GM21529 (cell line): ENCODE measurements around the gene CEACAM4.

Experiments used
- ATAC-seq: cut with Tn5 transposase; IDR thresholded peaks from one replicate; pipeline ENCODE4 v1.9.1; 2021; ENCODE audit not compliant: unreplicated experiment

Gene CEACAM4

DNA sequence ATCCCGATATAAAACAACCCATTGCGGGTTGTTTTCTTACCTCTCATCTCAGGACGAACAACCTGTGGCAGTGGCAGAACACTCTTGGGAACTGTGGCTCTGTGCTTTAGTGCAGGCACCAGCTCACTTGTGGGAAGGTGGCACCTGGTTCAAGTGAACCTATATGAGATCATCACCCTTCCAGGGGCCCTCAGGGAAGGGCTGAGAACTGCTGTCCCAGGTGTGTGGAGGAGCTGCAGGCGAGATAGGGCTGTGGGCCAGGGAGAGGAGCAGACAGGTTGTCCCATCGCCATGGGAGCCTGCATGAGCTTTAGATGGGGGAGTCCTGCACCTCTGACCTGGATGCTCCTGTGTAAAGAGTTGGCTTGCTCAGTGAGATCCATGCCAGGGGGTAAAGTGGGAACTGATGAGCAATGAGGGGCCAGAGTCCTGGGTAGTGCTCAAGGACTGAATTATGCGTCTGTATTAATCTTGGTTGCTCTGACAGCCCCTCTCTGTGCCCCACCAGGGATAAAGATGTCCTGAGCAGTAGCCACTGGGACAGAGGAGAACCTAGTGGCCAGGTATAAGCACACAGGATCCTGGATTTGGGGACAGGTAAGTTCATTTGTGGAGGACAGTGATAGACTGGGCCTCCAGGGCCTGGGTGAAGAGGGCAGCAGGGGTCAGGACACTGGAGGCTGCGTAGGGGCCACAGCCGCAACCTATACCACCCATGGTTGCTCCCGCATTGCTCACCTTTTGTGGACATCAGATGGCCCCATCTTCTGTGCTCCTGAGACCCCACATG lies 8.7 kb downstream of the CEACAM4 start:
- ATAC-seq = no peak

DNA sequence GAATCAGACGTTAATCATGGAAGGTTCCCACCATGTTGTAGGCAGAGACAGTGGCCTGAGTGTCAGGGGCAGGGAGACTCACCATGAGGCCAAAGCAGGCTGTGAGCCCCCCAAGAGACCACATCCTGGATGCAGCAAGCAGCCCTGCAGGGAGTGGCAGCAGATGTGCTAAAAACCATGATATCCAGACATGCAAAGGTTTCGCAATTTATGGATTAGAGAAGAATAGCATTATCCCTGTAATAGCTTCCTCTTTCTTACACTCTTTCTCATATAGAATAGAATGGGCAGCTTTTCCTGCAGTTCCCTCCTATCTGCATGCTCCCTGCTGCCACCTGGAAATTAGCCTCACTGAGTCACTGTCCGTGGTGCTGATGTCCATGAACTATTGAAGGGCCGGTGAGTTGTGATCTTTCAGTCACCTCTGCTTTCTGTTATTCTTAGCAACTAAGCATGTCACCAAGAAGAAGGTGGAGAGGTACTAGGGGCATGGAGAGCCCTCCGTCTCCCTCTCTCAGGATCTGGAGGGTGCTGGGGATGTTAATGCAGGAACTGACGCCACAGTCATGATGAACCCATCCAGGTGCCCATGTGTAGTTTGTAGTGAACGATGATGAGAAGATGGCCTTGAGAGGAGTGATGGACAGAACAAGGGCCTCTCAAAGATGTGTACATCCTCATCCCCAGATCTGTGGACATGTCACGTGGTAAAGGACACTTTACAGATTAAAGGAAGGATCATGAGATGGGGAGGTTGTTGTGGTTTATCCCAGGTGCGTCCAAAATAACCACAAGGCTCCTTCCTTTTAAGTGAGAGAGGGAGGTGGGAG lies 9.9 kb downstream of the CEACAM4 start:
- ATAC-seq = no peak

DNA sequence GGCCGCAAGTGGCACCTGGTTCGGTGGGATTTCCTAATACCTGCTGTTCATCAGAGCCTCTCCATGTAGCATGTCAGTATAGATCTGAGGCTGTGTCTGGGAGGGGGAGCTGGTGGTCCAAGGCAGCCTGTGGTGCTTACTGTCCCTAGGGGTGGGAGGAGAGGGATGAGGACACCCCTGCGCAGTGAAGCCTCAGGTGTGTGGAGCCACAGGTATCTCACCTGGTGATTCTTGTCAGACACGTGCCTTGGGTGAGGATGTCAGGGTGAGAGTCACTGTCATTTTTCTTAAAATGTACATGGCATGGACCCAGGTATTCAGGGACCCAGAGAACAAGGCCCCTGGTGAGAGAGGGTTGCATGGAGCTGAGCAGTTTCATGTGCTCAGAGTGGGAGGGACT lies 11.7 kb downstream of the CEACAM4 start:
- no peak for ATAC-seq

DNA sequence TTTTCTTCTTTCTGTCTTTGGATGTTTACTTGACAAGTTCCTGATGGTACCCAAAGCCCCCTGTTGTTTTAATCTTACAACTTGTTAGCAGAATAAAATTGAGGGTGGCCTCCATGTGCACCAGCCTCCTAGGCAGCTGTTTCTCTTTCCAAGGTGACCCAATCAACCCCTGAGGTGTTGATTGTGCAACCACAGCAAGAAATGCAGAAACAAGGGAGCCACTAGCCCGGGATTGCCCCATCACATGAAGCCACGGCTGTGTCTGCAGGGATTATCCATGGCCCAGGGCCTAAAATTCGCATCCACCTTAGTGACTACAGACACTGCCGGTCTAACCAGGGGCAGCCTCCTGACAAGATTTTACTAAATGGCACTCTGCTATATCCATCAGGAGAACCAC lies 14.4 kb downstream of the CEACAM4 start:
- ATAC-seq = no peak

DNA sequence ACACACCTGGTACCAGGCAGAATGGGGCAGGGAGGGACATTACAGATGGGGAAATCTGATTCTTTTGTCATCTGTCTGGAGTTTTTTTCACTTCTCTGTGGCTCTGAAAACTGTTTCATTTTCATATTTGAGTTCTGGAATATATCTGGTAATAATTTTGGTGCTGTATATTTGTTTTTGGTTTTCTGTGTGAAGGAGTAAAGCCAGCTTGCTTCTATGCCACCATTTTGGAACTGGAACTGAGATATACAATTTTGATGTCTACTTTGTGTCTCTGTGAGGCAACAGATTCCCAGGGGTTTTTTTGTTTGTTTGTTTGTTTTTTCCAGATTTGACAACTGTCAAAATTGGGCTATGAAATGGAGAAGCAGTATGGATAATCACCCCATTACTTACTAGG lies 16.1 kb downstream of the CEACAM4 start:
- ATAC-seq = no peak

DNA sequence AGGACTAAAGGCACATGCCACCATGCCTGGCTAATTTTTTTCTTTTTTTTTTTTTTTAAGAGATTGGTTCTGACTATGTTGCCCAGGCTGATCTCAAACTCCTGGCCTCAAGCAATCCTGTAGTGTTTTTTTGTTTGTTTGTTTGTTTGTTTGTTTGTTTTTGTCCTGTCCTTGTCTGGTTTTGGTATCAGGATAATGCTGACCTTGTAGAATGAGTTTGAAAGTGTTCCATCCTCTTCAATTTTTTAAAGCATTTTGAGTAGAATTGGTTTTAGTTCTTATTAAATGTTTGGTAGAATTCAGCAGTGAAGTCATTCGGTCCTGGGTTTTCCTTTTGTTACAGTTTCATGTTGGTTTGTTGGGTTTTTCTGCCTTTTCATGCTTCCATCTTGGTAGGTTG lies 19.2 kb downstream of the CEACAM4 start:
- ATAC-seq = no peak

DNA sequence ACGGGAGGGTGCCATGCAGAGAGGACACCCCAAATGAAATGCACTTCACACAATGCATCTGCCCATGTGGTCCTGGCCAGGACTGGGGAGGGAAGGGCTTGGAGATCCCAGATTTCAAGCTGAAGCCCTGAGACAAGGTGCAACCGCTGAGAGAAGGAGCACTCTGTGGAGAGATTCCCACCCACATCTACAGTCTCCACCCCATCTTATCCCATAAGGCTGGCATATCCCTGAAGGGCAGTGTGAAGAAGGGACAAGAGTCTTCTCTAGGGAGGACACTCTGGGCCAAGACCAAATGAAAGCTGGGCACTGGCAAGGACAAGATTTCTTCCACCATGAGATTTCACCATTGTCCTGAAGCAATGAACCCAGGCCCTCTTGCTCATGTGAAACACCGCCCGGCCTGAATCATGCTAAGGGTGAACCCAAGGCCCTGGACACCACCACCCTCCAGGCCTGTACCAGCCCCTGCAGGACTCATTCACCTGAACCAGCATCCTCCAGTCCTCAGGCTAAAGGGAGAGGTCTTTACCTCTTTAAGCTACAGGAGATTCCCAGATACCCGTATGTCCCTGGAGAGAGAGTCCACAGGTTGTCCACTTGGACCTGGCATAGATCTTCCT lies 20.5 kb downstream of the CEACAM4 start:
- ATAC-seq = no peak

DNA sequence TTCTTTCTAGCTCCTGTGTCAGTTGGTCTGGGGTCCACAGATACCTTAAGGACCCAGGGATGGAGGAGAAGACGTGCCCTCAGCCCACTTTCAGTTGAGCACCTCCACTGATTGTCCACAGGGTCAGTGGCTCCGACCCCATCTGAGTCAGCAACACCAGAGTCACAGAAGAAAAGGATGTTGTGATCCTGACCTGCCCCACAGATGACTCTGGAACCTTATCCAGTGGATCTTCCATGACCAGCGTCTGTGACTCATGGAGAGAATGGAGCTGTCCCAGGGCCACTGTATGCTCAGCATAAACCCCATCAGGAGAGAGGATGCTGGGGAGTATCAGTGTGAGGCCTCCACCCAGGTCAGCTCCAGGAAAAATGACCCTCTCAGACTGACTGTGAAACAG lies 22.0 kb downstream of the CEACAM4 start:
- no peak for ATAC-seq

DNA sequence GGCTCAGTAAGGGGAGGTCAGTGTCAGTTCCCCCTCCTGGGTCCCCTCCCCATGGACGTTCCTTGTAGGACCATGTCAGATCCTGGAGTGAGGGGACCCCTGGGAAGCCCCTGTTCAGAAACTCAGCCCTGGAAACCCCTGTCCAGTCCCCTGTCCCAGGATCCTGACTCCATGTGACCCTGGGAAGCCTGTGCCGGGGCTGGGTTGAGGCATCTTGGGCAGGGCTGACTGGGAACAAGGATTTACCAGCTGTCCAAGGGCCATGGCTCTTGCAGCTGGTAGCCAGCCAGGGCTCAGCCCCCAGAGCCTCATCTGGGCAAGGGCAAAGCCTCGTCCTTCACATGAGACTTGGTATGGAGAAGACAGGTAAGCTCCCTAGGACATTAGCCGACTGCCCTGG lies 25.1 kb downstream of the CEACAM4 start:
- ATAC-seq = no peak

DNA sequence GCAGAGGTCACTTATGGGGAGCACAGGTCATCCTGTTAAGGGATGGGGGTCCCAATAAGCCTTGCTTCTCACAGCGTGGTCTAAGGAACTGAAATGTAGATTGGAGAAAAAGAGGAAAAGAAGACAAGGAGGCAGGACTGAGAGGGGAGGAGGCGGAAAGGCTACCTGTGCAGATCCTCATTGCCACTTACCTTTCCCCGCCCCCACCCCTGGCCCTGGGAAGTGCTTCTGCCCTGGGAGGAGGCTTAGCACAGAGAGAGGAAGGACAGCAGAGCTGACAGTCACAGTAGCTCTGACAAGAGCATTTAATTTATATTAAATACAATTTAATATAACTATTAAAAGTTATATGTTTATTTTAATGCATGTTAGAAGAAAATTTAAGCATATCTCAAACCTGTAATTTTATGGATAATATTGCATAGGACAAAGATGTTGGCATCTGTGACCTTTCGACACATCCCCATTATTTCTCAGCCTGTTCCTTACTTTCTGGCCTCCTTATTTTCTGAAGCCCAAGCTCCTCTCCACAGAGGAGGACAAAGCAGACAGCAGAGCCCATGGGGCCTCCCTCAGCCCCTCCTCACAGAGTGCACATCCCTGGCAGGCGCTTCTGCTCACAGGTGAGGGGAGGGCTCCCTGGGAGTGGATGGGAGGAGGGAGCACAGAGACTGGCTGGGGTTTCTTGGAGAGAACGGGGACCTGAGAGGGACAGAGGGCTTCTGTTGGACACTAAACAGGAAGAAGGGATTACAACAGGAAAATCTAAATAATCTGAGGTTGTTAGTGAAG lies 27.5 kb downstream of the CEACAM4 start:
- ATAC-seq = no peak

DNA sequence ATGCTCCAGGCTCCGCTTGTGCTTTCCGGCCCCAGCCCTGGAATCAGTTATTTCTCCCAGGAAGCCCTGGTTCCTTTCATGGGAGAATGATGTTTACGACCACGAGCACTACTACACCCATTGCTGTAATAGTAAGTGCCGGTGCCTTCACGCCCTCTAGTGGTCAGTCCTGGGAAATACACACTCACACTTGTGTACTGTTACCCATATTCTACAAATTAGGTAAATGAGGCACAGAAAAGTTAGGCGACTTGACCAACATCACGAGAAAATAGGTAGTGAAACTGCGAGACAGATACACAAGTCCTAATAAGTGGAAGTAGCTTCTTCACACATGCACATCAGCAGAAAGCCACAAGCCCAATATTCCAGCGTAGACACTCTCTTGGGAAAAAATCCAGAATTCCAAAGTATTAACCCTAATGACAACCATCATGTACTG lies 29.3 kb downstream of the CEACAM4 start:
- ATAC-seq = no peak

DNA sequence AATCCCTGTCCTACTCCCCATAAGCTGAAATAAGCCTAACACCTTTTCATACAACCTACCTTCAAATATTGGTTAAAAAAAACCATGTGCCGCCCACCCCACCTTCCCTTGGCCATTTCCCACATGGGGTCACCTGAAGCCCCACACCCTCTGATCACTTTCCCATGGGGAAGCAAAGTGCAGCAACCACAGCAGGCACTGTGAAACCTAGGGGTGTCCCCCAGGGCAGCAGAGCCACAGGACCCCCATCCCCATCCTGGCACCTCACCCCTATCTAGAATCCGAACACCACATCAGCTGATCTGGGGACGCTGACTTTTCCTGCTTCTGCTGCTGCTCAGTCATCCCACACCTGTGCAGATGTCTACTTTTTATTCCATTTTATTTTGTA lies 31.0 kb downstream of the CEACAM4 start:
- no peak for ATAC-seq

DNA sequence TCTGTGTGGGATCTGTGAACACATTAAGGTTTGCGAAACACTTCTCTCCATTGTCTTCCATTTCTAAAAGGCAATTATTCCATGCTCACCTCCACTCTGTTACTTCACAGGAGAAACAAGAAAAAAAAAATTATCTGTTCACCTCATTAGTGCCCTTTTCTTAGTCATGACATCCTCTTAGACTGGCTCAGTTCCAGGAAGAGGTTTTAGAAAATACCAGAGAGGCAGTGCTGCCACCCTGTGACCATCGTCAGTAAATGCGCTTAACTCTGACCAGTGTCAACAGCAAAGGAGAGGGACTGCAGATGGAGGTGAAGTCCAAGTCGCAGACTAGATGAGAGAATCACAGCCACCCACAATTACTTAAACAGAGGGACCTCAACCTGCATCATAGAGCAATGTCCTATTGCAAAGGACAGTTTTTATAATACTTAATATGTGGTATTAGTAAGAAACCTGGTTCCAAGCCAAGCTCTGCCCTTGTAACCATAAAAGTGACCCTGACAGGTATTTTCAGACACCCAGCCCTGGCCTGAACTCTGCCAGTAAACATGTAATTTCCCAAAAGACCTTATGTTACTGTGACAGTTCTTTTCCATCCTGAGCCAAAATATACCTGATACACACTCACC lies 31.5 kb downstream of the CEACAM4 start:
- ATAC-seq = no peak

DNA sequence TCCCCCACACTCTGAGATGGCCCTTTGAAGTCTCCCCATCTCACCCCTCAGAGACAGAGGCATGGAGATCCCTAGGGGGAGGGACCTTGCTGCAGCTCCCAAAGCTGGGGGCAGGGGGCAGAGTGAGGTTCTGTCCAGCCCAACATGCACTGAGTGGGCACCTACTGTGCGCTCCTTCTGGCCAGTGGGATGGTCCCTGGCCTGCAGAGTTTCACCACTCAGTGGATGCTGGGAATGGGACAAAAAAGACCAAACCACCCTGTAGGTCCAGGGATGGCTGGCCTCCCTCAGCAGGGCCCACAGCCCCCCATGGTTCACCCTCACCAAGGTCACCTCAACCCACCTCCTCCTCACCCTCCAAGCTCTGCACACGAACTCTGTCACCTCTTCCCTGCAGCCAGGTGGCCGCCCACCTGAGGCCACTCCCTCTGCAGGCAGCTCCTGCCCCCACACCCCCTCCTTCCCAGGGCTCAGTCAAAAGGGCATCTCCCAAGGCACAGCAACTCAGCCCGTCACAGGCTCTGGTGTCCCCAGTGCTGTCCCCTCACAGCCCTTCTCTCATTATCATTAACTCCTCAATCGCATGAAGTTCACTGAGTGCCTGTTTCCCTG lies 34.8 kb downstream of the CEACAM4 start:
- no peak for ATAC-seq

DNA sequence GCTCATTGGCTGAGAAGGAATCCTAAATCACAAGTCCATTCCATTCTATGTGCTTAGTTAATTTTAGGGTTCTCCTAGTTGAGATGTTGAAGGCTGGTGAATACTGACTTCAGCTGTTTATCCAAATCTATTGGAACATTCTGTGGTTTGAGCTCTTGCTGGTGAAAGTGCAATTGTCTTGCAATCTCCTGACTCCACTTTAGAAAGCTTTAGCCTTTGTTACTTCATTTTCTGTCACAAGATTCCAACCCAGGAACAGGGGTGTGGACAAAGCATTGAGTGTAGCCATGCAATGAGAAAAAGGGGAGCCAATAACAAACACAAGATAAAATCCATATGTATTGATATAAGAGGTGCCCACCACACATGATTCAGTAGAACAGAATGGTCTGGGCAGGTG lies 35.9 kb downstream of the CEACAM4 start:
- ATAC-seq = no peak

DNA sequence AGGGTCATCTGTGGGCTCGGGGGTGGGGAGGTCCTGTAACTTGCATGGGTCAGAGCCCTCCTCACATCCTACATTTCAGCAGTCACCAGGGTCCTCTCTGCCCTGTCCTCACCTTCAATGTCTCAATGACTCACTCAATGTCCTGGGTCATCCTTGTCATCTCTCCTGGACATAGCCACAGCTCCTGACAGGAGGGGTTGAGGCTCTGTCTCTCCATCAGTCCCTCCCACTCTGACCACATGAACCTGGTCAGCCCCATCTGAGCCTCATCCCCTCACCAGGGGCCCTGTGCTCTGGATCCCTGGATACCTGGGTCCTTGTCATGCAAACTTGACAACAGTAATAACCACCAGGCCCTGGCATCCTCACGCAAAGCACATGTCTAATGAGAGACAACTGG lies 37.5 kb downstream of the CEACAM4 start:
- no peak for ATAC-seq

DNA sequence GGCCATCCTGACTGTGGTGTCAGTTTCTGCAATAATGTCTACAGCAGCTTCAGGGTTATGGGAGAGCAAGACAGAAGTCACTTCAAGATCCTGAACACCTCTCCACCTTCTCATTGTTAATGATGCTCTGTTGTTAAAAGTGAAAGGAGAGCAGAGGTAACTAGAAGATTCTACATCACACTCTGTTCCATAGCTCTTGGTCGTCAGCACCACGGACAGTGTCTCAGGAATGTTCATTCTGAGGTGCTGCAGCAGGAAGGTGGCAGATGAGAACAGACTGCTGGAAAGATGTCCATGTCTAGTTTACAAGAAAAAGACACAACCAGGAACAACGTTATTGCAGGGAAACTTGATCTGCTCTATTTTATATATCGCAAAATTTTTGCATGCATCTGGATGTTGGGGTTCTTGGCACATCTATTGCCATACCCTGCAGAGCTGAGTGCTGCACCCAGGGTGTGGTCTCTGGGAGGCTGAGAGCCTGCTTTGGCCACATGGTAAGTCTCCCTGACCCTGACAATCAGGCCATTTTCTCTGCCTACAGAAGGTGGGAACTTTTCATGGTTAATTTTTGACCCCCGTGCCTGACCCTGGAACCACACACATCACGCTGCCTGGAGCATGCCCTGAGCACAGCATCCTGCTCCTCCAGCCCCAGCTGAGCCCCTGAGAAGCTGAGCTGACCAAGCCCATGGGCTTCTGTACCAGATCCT lies 38.2 kb downstream of the CEACAM4 start:
- no peak for ATAC-seq

DNA sequence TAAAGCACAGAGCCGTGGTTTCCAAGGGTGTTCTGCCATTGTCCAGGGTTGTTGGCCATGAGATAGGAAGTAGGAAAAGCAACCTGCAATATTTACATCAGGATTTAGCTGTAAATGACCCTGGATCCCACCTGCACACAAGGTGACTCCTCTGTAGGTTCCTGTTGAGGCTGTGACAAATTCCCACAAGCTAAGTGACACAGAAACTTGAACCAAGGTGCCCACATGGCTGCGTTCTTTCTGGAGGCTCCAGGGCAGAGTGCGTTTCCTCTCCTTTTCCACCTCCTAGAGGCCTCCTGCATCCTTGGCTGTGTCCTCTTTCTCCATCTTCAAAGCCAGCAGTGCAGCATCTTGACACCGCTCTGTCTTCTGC lies 39.0 kb downstream of the CEACAM4 start:
- no peak for ATAC-seq

DNA sequence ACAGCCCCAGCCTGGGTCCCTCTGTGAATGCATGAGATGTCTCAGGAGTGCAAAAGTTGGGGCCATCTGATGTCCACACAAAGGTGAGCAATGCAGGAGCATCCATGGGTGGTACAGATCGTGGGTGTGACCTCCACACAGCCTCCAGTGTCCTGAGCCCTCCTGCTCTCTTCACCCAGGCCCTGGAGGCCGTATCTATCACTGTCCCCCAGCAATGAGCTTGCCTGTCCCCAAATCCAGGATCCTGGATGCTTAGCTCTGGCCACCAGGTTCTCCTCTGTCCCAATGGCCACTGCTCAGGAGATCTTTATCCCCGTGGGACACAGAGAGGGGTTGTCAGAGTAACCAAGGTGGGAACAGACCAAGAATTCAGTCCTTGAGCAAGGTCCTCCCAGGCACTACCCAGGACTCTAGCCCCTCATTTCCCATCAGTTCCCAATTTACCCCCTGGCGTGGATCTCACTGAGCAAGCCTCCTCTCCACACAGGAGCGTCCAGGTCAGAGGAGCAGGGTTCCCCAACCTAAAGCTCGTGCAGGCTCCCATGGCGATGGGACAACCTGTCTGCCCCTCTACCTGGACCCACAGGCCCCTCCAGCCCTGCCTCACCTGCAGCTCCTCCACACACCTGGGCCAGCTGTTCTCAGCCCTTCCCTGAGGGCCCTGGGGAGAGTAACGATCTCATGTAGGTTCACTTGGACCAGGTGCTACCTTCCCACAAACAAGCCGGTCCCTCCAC lies 39.6 kb downstream of the CEACAM4 start:
- ATAC-seq = no peak
